H1 (cell line): ENCODE data around the gene KIF15. TPM values are rescaled to one million over a fixed set of nuclear protein-coding genes. Genes with fewer than 3 reads are reported as not detected.

ENCODE experiments used
- CTCF ChIA-PET: fragments of 300-600 bp; sonication (Branson Sonifier 250); formaldehyde crosslinking; loops from one replicate; lab custom pipeline; 2021; ENCODE audit not compliant: partially characterized antibody; lab: Charles Lee
- POLR2A ChIA-PET: fragments of 300-600 bp; sonication (Branson Sonifier 250); formaldehyde crosslinking; loops from one replicate; lab custom pipeline; 2021; ENCODE audit warnings: inconsistent platforms; ENCODE audit not compliant: partially characterized antibody; lab: Charles Lee
- DNase-seq, 2 experiments: peaks; one replicate each; pipeline versions ENCODE4 v3.0.0 to v3.0.0-alpha.2; 2010 to 2022; ENCODE audit warnings: low spot score in 2 of 2, low read depth in 1 of 2, mixed read lengths in 1 of 2
- FAIRE-seq: peaks from 2 replicates; lab custom pipeline; 2011; peaks lifted over from hg19 to GRCh38; lab: Jason Lieb, UNC
- H2AFZ ChIP-seq: 2 replicates; pipeline ENCODE4 v1.8.1; 2012; ENCODE audit warnings: low read length, inconsistent platforms
- H2AK5ac ChIP-seq: 2 replicates; pipeline ENCODE4 v1.6.1; 2013; ENCODE audit warnings: low read depth, low read length
- H2BK120ac ChIP-seq: replicated peaks from 2 replicates; pipeline ENCODE3; 2013; ENCODE audit warnings: low read depth, low read length, inconsistent platforms
- H2BK12ac ChIP-seq: 2 replicates; pipeline ENCODE4 v1.6.1; 2013; ENCODE audit warnings: low read depth, low read length
- H2BK15ac ChIP-seq: 2 replicates; pipeline ENCODE4 v1.6.1; 2013; ENCODE audit warnings: low read length
- H2BK20ac ChIP-seq: 2 replicates; pipeline ENCODE4 v1.6.1; 2013; ENCODE audit warnings: low read length
- H2BK5ac ChIP-seq: 2 replicates; pipeline ENCODE4 v1.6.1; 2013; ENCODE audit warnings: low read depth, low read length
- H3K14ac ChIP-seq: 2 replicates; pipeline ENCODE4 v1.6.1; 2013; ENCODE audit warnings: inconsistent platforms; ENCODE audit not compliant: insufficient read length
- H3K18ac ChIP-seq: 2 replicates; pipeline ENCODE4 v1.6.1; 2013; ENCODE audit warnings: low read length; ENCODE audit errors: extremely low read depth
- H3K23ac ChIP-seq: 2 replicates; pipeline ENCODE4 v1.6.1; 2013; ENCODE audit warnings: inconsistent platforms; ENCODE audit not compliant: insufficient read length
- H3K23me2 ChIP-seq: 2 replicates; pipeline ENCODE4 v1.6.1; 2013; ENCODE audit warnings: low read depth, low read length
- H3K27ac ChIP-seq: 2 replicates; pipeline ENCODE4 v1.6.1; 2011; ENCODE audit warnings: low read depth, low read length, inconsistent platforms
- H3K27me3 ChIP-seq, 4 experiments: replicated peaks in 1 of 4; 1 replicate in 1 of 4; 2 replicates in 3 of 4; pipeline versions ENCODE4 v1.6.1 to v1.8.1; 2011 to 2013; ENCODE audit warnings: low read length in 3 of 4, mild to moderate bottlenecking in 3 of 4, inconsistent platforms in 2 of 4, mixed read lengths in 2 of 4, moderate library complexity in 1 of 4; ENCODE audit not compliant: control insufficient read depth in 3 of 4, insufficient read depth in 3 of 4; ENCODE audit errors: extremely low read depth in 1 of 4
- H3K36me3 ChIP-seq, 4 experiments: 2 replicates each; pipeline versions ENCODE4 v1.6.1 to v1.8.1; 2011 to 2013; ENCODE audit warnings: mild to moderate bottlenecking in 4 of 4, low read length in 3 of 4, moderate library complexity in 2 of 4, control low read depth in 1 of 4, inconsistent platforms in 1 of 4; ENCODE audit not compliant: insufficient read depth in 4 of 4, control insufficient read depth in 2 of 4
- H3K4ac ChIP-seq: replicated peaks from 2 replicates; pipeline ENCODE3; 2013; ENCODE audit warnings: low read length, low read depth, mixed read lengths, inconsistent platforms; ENCODE audit not compliant: insufficient read length
- H3K4me1 ChIP-seq, 4 experiments: replicated peaks in 1 of 4; 1 replicate in 1 of 4; 2 replicates in 3 of 4; pipeline versions ENCODE4 v1.6.1 to v1.8.1; 2011 to 2013; ENCODE audit warnings: low read length in 3 of 4, inconsistent platforms in 2 of 4, mixed read lengths in 1 of 4; ENCODE audit not compliant: insufficient read depth in 4 of 4, control insufficient read depth in 3 of 4
- H3K4me2 ChIP-seq, 2 experiments: 2 replicates each; pipeline versions ENCODE4 v1.6.1 to v1.8.1; 2011 to 2013; ENCODE audit warnings: low read depth in 2 of 2, low read length in 2 of 2, control low read depth in 1 of 2, inconsistent platforms in 1 of 2, mild to moderate bottlenecking in 1 of 2; ENCODE audit not compliant: insufficient read depth in 1 of 2
- H3K4me3 ChIP-seq, 4 experiments: fragments of 200-600, 300-600 bp in 1 of 4; sonication (generic), shearing (Covaris generic), sonication (Bioruptor Twin) in 1 of 4; 2 replicates each; pipeline versions ENCODE4 v1.5.1 to v1.8.1; 2011 to 2016; ENCODE audit warnings: low read length in 4 of 4, low read depth in 3 of 4, control low read depth in 2 of 4, inconsistent platforms in 2 of 4, mild to moderate bottlenecking in 2 of 4, mixed read lengths in 1 of 4, moderate library complexity in 1 of 4; ENCODE audit not compliant: insufficient read depth in 2 of 4; ENCODE audit errors: extremely low read depth in 1 of 4
- H3K56ac ChIP-seq: replicated peaks from 2 replicates; pipeline ENCODE3; 2013; ENCODE audit warnings: low read depth, mild to moderate bottlenecking, mixed read lengths, low read length, inconsistent platforms; ENCODE audit not compliant: insufficient read length
- H3K79me1 ChIP-seq: 2 replicates; pipeline ENCODE4 v1.6.1; 2013; ENCODE audit warnings: low read depth, low read length, control low read depth
- H3K79me2 ChIP-seq, 2 experiments: 2 replicates each; pipeline versions ENCODE4 v1.6.1 to v1.8.1; 2012 to 2013; ENCODE audit warnings: low read length in 2 of 2, mild to moderate bottlenecking in 2 of 2, inconsistent platforms in 1 of 2; ENCODE audit not compliant: insufficient read depth in 2 of 2, control insufficient read depth in 1 of 2
- H3K9ac ChIP-seq, 4 experiments: replicated peaks in 1 of 4; 1 replicate in 1 of 4; 2 replicates in 3 of 4; pipeline versions ENCODE4 v1.6.1 to v1.8.1; 2011 to 2013; ENCODE audit warnings: low read depth in 3 of 4, low read length in 3 of 4, control low read depth in 2 of 4, mild to moderate bottlenecking in 2 of 4, moderate library complexity in 2 of 4, inconsistent platforms in 1 of 4; ENCODE audit errors: extremely low read depth in 1 of 4
- H3K9me3 ChIP-seq, 2 experiments: 2 replicates each; pipeline versions ENCODE4 v1.6.1 to v1.8.1; 2012 to 2013; ENCODE audit warnings: mild to moderate bottlenecking in 2 of 2, moderate library complexity in 2 of 2, control low read depth in 1 of 2, inconsistent platforms in 1 of 2, low read depth in 1 of 2, low read length in 1 of 2, mixed read lengths in 1 of 2; ENCODE audit not compliant: insufficient read depth in 2 of 2
- H4K20me1 ChIP-seq, 2 experiments: replicated peaks in 1 of 2; 2 replicates each; pipeline versions ENCODE3 to v1.8.1; 2011 to 2013; ENCODE audit warnings: inconsistent platforms in 2 of 2, low read length in 2 of 2, mild to moderate bottlenecking in 1 of 2; ENCODE audit not compliant: insufficient read depth in 2 of 2, control insufficient read depth in 1 of 2
- H4K5ac ChIP-seq: 2 replicates; pipeline ENCODE4 v1.6.1; 2013; ENCODE audit warnings: low read length, low read depth, mixed read lengths, inconsistent platforms; ENCODE audit not compliant: insufficient read length
- H4K8ac ChIP-seq: 2 replicates; pipeline ENCODE4 v1.8.0; 2013; ENCODE audit warnings: mild to moderate bottlenecking, moderate library complexity, low read length, inconsistent platforms; ENCODE audit not compliant: insufficient read depth; ENCODE audit errors: extremely low read depth
- H4K91ac ChIP-seq: replicated peaks from 2 replicates; pipeline ENCODE3; 2013; ENCODE audit warnings: low read length, mixed read lengths, inconsistent platforms; ENCODE audit not compliant: insufficient read length
- CHD2 ChIP-seq: IDR thresholded peaks from 2 replicates; pipeline ENCODE4 v1.6.1; 2012; ENCODE audit warnings: low read length, improper control_type of control experiment
- FOSL1 ChIP-seq: IDR thresholded peaks from 2 replicates; pipeline ENCODE4 v1.6.1; 2011; ENCODE audit warnings: mild to moderate bottlenecking, low read depth, low read length, moderate library complexity; ENCODE audit not compliant: insufficient read depth
- HDAC6 ChIP-seq: IDR thresholded peaks from one replicate; pipeline ENCODE4 v1.7.1; 2012; ENCODE audit warnings: low read depth, mild to moderate bottlenecking, inconsistent platforms, low read length, moderate library complexity
- JUN ChIP-seq: IDR thresholded peaks from 2 replicates; pipeline ENCODE4 v1.6.1; 2011; ENCODE audit warnings: low read depth, mild to moderate bottlenecking, improper control_type of control experiment, low read length
- JUND ChIP-seq: IDR thresholded peaks from 2 replicates; pipeline ENCODE4 v1.6.1; 2011; ENCODE audit warnings: mild to moderate bottlenecking, improper control_type of control experiment, low read length
- KDM5A ChIP-seq: fragments of 200-600 bp; IDR thresholded peaks from 2 replicates; pipeline ENCODE4 v1.7.1; 2012; ENCODE audit warnings: mild to moderate bottlenecking, low read length, inconsistent platforms, mixed read lengths
- NRF1 ChIP-seq: IDR thresholded peaks from 2 replicates; pipeline ENCODE4 v1.6.1; 2011; ENCODE audit warnings: mild to moderate bottlenecking, low read depth, low read length, improper control_type of control experiment
- RBBP5 ChIP-seq: IDR thresholded peaks from 2 replicates; pipeline ENCODE4 v1.7.1; 2012; ENCODE audit warnings: low read depth, mild to moderate bottlenecking, inconsistent platforms, low read length, moderate library complexity, borderline replicate concordance
- TEAD4 ChIP-seq: IDR thresholded peaks from 2 replicates; pipeline ENCODE4 v1.6.1; 2012; ENCODE audit warnings: low read depth, low read length, inconsistent platforms, mixed read lengths
- ZNF274 ChIP-seq: IDR thresholded peaks from 2 replicates; pipeline ENCODE4 v1.7.0; 2012; ENCODE audit warnings: low read length, borderline replicate concordance; ENCODE audit errors: extremely low read depth
- WGBS, 2 experiments: shearing (Covaris generic) in 1 of 2; methylation state at CpG; one replicate each; pipeline versions ENCODE4 v1.1.6 to v1.1.7; 2013 to 2015; ENCODE audit warnings: low lambda C conversion rate in 2 of 2, mixed read lengths in 2 of 2, inconsistent platforms in 1 of 2, low coverage in 1 of 2, missing lambda C conversion rate in 1 of 2; ENCODE audit not compliant: insufficient replicate concordance in 2 of 2, insufficient coverage in 1 of 2, insufficient read length in 1 of 2; ENCODE audit errors: extremely low coverage in 1 of 2, missing lambda C conversion rate in 1 of 2; 5-methylcytosine and 5-hydroxymethylcytosine counted together
- polyA plus RNA-seq, 7 experiments: library from polyadenylated mRNA; depleted of rRNA in 3 of 7; stranded (reverse) in 5 of 7; unstranded in 2 of 7; fragments of >200 nt in 5 of 7; fragments of 200-250 nt in 2 of 7; gene quantifications; 1 replicate in 5 of 7; 2 replicates in 1 of 7; 4 replicates in 1 of 7; pipeline versions ENCODE4 v1.2.1 to v1.2.3, GENCODE V29; 2011 to 2013; ENCODE audit warnings: missing spikeins in 2 of 7, mixed read lengths in 2 of 7
- total RNA-seq: library from RNA; stranded (reverse); fragmentation: NEBNext Ultra II Directional; extraction: Animal tissue kit (Norgen Biotek cat#: 25700); gene quantifications from 2 replicates; pipeline ENCODE4 v1.2.1, GENCODE V29; 2021
- TF ChIP-seq, protein P1 (sequence below): IDR thresholded peaks from 2 replicates; pipeline ENCODE4 v1.6.1; 2012; ENCODE audit warnings: inconsistent platforms
- TF ChIP-seq, protein P2 (sequence below): IDR thresholded peaks from 2 replicates; pipeline ENCODE4 v1.6.1; 2012; ENCODE audit warnings: low read length, inconsistent platforms

KIF15 gene
- total and polyA plus RNA-seq, 2 of the 8 experiments (the other 6 are each of a cell fraction or from before 2014, with no cell fraction given): 4.2 to 25.5 TPM

DNA sequence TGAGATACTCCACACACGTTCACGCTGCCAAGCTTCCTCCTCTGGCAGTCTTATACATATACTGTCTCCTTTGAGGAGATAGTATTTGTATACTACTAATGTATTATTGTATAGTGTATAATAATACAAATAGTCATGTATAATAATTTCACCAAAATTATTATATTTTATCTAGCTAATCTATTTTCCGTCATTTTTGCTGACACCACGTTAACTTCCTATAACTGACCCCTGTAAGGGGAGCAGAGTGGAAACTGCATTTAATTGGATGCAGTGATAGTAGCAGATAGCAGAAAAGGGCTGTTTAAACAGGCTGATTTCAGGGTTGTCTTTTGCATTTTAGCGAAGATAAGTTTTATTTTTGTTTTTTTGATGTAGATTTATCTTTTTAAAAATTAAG lies 69.6 kb downstream of the KIF15 start:
- H2BK20ac ChIP-seq: no peak overlapping the region
- no peak overlapping the region for H2BK12ac ChIP-seq
- no peaks in the 10 kb centered on the region for H3K79me2 ChIP-seq
- ChIA-PET CTCF (interaction anchor here (1.3 kb wide), 1 partner anchor 13 kb away, joined by 4 read pairs; no protein-coding TSS in a partner anchor), POLR2A (no interaction called here)
- H3K27me3 ChIP-seq: no peaks in the 10 kb centered on the region
- no peak overlapping the region for H4K8ac ChIP-seq
- no peak overlapping the region for H3K4ac ChIP-seq
- H3K36me3 ChIP-seq: peaks cover 13 to 47% (median 33%) of the 10 kb centered on the region in 4 experiments
- H3K9me3 ChIP-seq: no peaks in the 10 kb centered on the region
- H3K9ac ChIP-seq: no peak overlapping the region
- H4K5ac ChIP-seq: no peak overlapping the region
- no peak overlapping the region for H3K4me2 ChIP-seq
- no peaks in the 10 kb centered on the region for H4K20me1 ChIP-seq
- WGBS, 2 experiments: 95 to 100% methylated on average over 1 to 5 of the region's 5 CpGs
- no peaks in the 10 kb centered on the region for H3K23me2 ChIP-seq
- H2BK15ac ChIP-seq: no peak overlapping the region
- DNase-seq (no peak), FAIRE-seq (no peak)
- H2BK120ac ChIP-seq: no peak overlapping the region
- H4K91ac ChIP-seq: no peak overlapping the region
- no peak overlapping the region for H2AFZ ChIP-seq
- H3K56ac ChIP-seq: no peak overlapping the region
- TF ChIP-seq, protein P1, sequence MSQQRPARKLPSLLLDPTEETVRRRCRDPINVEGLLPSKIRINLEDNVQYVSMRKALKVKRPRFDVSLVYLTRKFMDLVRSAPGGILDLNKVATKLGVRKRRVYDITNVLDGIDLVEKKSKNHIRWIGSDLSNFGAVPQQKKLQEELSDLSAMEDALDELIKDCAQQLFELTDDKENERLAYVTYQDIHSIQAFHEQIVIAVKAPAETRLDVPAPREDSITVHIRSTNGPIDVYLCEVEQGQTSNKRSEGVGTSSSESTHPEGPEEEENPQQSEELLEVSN: no peak
- no peak for TF ChIP-seq FOSL1
- no peak for TF ChIP-seq NRF1
- TF ChIP-seq KDM5A: no peak
- TF ChIP-seq JUN: no peak
- no peak for TF ChIP-seq RBBP5
- no peak for TF ChIP-seq JUND
- TF ChIP-seq CHD2: no peak
- no peak for TF ChIP-seq ZNF274
- no peak for TF ChIP-seq TEAD4
- TF ChIP-seq, protein P2, sequence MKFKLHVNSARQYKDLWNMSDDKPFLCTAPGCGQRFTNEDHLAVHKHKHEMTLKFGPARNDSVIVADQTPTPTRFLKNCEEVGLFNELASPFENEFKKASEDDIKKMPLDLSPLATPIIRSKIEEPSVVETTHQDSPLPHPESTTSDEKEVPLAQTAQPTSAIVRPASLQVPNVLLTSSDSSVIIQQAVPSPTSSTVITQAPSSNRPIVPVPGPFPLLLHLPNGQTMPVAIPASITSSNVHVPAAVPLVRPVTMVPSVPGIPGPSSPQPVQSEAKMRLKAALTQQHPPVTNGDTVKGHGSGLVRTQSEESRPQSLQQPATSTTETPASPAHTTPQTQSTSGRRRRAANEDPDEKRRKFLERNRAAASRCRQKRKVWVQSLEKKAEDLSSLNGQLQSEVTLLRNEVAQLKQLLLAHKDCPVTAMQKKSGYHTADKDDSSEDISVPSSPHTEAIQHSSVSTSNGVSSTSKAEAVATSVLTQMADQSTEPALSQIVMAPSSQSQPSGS: no peak
- no peak for TF ChIP-seq HDAC6
- H3K18ac ChIP-seq: no peak overlapping the region
- H2BK5ac ChIP-seq: no peak overlapping the region
- no peak overlapping the region for H2AK5ac ChIP-seq
- H3K23ac ChIP-seq: no peak overlapping the region
- no peaks in the 10 kb centered on the region for H3K79me1 ChIP-seq
- H3K14ac ChIP-seq: no peak overlapping the region
- H3K27ac ChIP-seq: no peak overlapping the region
- H3K4me1 ChIP-seq: no peaks in the 10 kb centered on the region
- no peak overlapping the region for H3K4me3 ChIP-seq
